Calu3 (cell line): ENCODE measurements around the gene ZFYVE28. TPM values are rescaled to one million over a fixed set of nuclear protein-coding genes. Genes with fewer than 3 reads are reported as not detected.

Experiments used
- BruUV-seq: library from RNA; stranded (reverse); fragments of 400-500 nt; replicated peaks from 2 replicates; lab custom pipeline; 2021; lab: Mats Ljungman, UMichigan
- CTCF ChIA-PET: fragments of 300-600 bp; sonication (Branson Sonifier 250); formaldehyde crosslinking; loops from one replicate; lab custom pipeline; 2022; ENCODE audit warnings: antibody characterized with exemption; lab: Charles Lee
- DNase-seq: peaks from one replicate; pipeline ENCODE4 v3.0.0; 2022
- H3K27ac Mint-ChIP-seq: one replicate; pipeline ENCODE4 v1.8.0; 2022; ENCODE audit warnings: mixed read lengths; ENCODE audit not compliant: unreplicated experiment
- H3K27me3 Mint-ChIP-seq: one replicate; pipeline ENCODE4 v1.8.0; 2022; ENCODE audit warnings: mixed read lengths; ENCODE audit not compliant: unreplicated experiment
- H3K36me3 Mint-ChIP-seq: one replicate; pipeline ENCODE4 v1.8.0; 2022; ENCODE audit warnings: mild to moderate bottlenecking, moderate library complexity, mixed read lengths; ENCODE audit not compliant: insufficient read depth, unreplicated experiment
- H3K4me1 Mint-ChIP-seq: one replicate; pipeline ENCODE4 v1.8.0; 2022; ENCODE audit warnings: mild to moderate bottlenecking, low read depth, mixed read lengths; ENCODE audit not compliant: unreplicated experiment
- H3K4me3 Mint-ChIP-seq: one replicate; pipeline ENCODE4 v1.8.0; 2022; ENCODE audit warnings: mild to moderate bottlenecking, low read depth, moderate library complexity, mixed read lengths; ENCODE audit not compliant: unreplicated experiment
- H3K9me3 Mint-ChIP-seq: one replicate; pipeline ENCODE4 v1.8.0; 2022; ENCODE audit warnings: low read depth, mixed read lengths; ENCODE audit not compliant: unreplicated experiment
- CTCF ChIP-seq: fragments of 200-600 bp; IDR thresholded peaks from one replicate; pipeline ENCODE4 v1.8.0; 2022; ENCODE audit warnings: antibody characterized with exemption; ENCODE audit not compliant: unreplicated experiment
- intact Hi-C: fragments of 100-400 bp; cut with micrococcal nuclease; formaldehyde crosslinking; loops from one replicate; pipeline ENCODE4 v1.10.0; 2022; ENCODE audit not compliant: unreplicated experiment
- total RNA-seq: library from RNA; stranded (reverse); gene quantifications from 2 replicates; pipeline ENCODE4 v1.2.3, GENCODE V29; 2022

ZFYVE28 gene
- total RNA-seq, 1 experiment from 2014 or later: 1.2 TPM

- Mint-ChIP-seq H3K4me1 (no peaks in the 10 kb centered on the region), H3K9me3 (no peaks in the 10 kb centered on the region), H3K36me3 (no peaks in the 10 kb centered on the region), H3K4me3 (no peak overlapping the region), H3K27ac (no peak overlapping the region), H3K27me3 (peaks cover 8% of the 10 kb centered on the region)
- BruUV-seq: no TSS peak
- TF ChIP-seq CTCF: no peak
- DNase-seq: no peak
- CTCF ChIA-PET: no interaction called here
- intact Hi-C loops: no loop called here
Measured at GRCh38 chr4:2365054-2365912, 53.2 kb downstream of the ZFYVE28 start.

- H3K9me3 Mint-ChIP-seq: no peaks in the 10 kb centered on the region
- BruUV-seq: no TSS peak
- TF ChIP-seq CTCF: no peak
- peaks cover 8% of the 10 kb centered on the region for H3K27me3 Mint-ChIP-seq
- no peak overlapping the region for H3K27ac Mint-ChIP-seq
- intact Hi-C loops: no loop called here
- no peak for DNase-seq
- H3K4me1 Mint-ChIP-seq: no peaks in the 10 kb centered on the region
- no peak overlapping the region for H3K4me3 Mint-ChIP-seq
- H3K36me3 Mint-ChIP-seq: no peaks in the 10 kb centered on the region
- CTCF ChIA-PET: no interaction called here
Measured at GRCh38 chr4:2364654-2365053, 53.8 kb downstream of the ZFYVE28 start.

GRCh38 chr4:2363951-2364653, 54.3 kb downstream of the ZFYVE28 start:
- Mint-ChIP-seq H3K9me3 (no peaks in the 10 kb centered on the region), H3K36me3 (no peaks in the 10 kb centered on the region), H3K4me3 (no peak overlapping the region), H3K27ac (no peak overlapping the region), H3K4me1 (no peaks in the 10 kb centered on the region), H3K27me3 (peaks cover 8% of the 10 kb centered on the region)
- no peak for TF ChIP-seq CTCF
- BruUV-seq: no TSS peak
- intact Hi-C loops: no loop called here
- DNase-seq: no peak
- CTCF ChIA-PET: no interaction called here

- Mint-ChIP-seq H3K27ac (no peak overlapping the region), H3K4me1 (no peaks in the 10 kb centered on the region), H3K27me3 (peaks cover 8% of the 10 kb centered on the region), H3K4me3 (no peak overlapping the region), H3K36me3 (no peaks in the 10 kb centered on the region), H3K9me3 (no peaks in the 10 kb centered on the region)
- DNase-seq: no peak
- BruUV-seq: no TSS peak
- intact Hi-C loops: no loop called here
- no peak for TF ChIP-seq CTCF
- CTCF ChIA-PET: interaction anchor here (0.6 kb wide), 1 partner anchor 36 kb away, joined by 7 read pairs; no protein-coding TSS in a partner anchor
Measured at GRCh38 chr4:2363056-2363721, 55.3 kb downstream of the ZFYVE28 start.
